Right cardiac atrium (tissue), 5 donors: ENCODE data around the gene MS4A6E. TPM values are rescaled to one million over a fixed set of nuclear protein-coding genes. Genes with fewer than 3 reads are reported as not detected.
"Not testable (repeated sequence)": the region's sequence is repeated elsewhere in the genome, so short reads cannot be mapped to it uniquely, and the experiment has no call there.

Source experiments
- ATAC-seq, 2 donors: fragments of 200-7000 bp; cut with Tn5 transposase; one replicate each; pipeline versions ENCODE4 v1.8.0 to v1.9.1; 2020; ENCODE audit warnings: moderate library complexity in 2 of 2, mild to moderate bottlenecking in 1 of 2
- DNase-seq, 3 donors: peaks; one replicate each; pipeline ENCODE4 v3.0.0-alpha.2; 2020
- H3K27ac ChIP-seq: one replicate; pipeline ENCODE4 v1.5.1; 2013; ENCODE audit warnings: mild to moderate bottlenecking, low read length, control low read depth, moderate library complexity
- H3K27me3 ChIP-seq: one replicate; pipeline ENCODE4 v1.6.1; 2013; ENCODE audit not compliant: control insufficient read depth, insufficient read depth
- H3K4me1 ChIP-seq: one replicate; pipeline ENCODE4 v1.6.1; 2013; ENCODE audit warnings: low read length; ENCODE audit not compliant: control insufficient read depth, insufficient read depth
- H3K4me3 ChIP-seq: one replicate; pipeline ENCODE4 v1.5.1; 2013; ENCODE audit warnings: low read length, control low read depth
- H3K9me3 ChIP-seq: one replicate; pipeline ENCODE4 v1.6.1; 2013; ENCODE audit warnings: low read length; ENCODE audit not compliant: control insufficient read depth
- WGBS: extraction: QIAGEN DNeasy Blood & Tissue Kit; methylation state at CpG from one replicate; pipeline ENCODE4 v1.1.7; 2013; 5-methylcytosine and 5-hydroxymethylcytosine counted together
- intact Hi-C, 4 donors: fragments of 100-400 bp; cut with DNase I; formaldehyde crosslinking; loops; one replicate each; pipeline versions ENCODE4 v1.11.0 to v1.14.0; 2022 to 2023
- polyA plus RNA-seq: library from polyadenylated mRNA; stranded (reverse); fragments of 200-250 nt; gene quantifications from one replicate; pipeline ENCODE4 v1.2.3, GENCODE V29; 2013
- total RNA-seq, 4 donors: library from RNA; stranded (reverse); fragmentation: NEBNext Ultra II Directional; extraction: Animal tissue kit (Norgen Biotek cat#: 25700); gene quantifications; one replicate each; pipeline ENCODE4 v1.2.1, GENCODE V29; 2021
- donor health status: healthy with polysubstance abuse.
- donor health status: DM: no; HTN: yes; CAD: no.
- donor health status: DM: no; HTN: no; CAD: no.
- donor health status: DM: no; HTN: yes; CAD: no; lungs with severe emphysema.
- donor health status: DM: yes; HTN: yes; CAD: no.

Gene MS4A6E
- total and polyA plus RNA-seq, 5 donors: not detected

- ATAC-seq (peak; percentile 51 to 73), DNase-seq (no peak)
- H3K9me3 ChIP-seq: peaks cover 6% of the 10 kb centered on the region
- 47% methylated on average over 7 of the region's 7 CpGs for WGBS
- no peaks in the 10 kb centered on the region for H3K27me3 ChIP-seq
- intact Hi-C loops: loop anchor here in 1 of 4 donors (10.0 kb wide), 1 partner anchor 251 kb away; no protein-coding TSS in a partner anchor
- no peaks in the 10 kb centered on the region for H3K4me1 ChIP-seq
- no peak overlapping the region for H3K4me3 ChIP-seq
- no peak overlapping the region for H3K27ac ChIP-seq
Measured at GRCh38 chr11:60363542-60364470, 36.8 kb downstream of the MS4A6E start.

- DNase-seq, H3K4me3 ChIP-seq, ATAC-seq, H3K27me3 ChIP-seq, H3K9me3 ChIP-seq, H3K4me1 ChIP-seq, H3K27ac ChIP-seq: not testable (repeated sequence)
- WGBS: 90% methylated on average over 15 of the region's 15 CpGs
- intact Hi-C loops: loop anchor here in 1 of 4 donors (10.0 kb wide), 1 partner anchor 248 kb away; no protein-coding TSS in a partner anchor
Measured at GRCh38 chr11:60366262-60366904, 39.3 kb downstream of the MS4A6E start.

GRCh38 chr11:60367009-60367408 is 40.0 kb downstream of the MS4A6E start:
- H3K4me3 ChIP-seq: no peak overlapping the region
- intact Hi-C loops: loop anchor here in 1 of 4 donors (10.0 kb wide), 1 partner anchor 248 kb away; no protein-coding TSS in a partner anchor
- H3K9me3 ChIP-seq: no peaks in the 10 kb centered on the region
- WGBS: 55% methylated on average over 2 of the region's 2 CpGs
- DNase-seq (no peak), ATAC-seq (no peak)
- no peak overlapping the region for H3K27ac ChIP-seq
- no peaks in the 10 kb centered on the region for H3K27me3 ChIP-seq
- H3K4me1 ChIP-seq: no peaks in the 10 kb centered on the region

GRCh38 chr11:60367896-60368295 is 40.8 kb downstream of the MS4A6E start:
- WGBS: 92% methylated on average over 19 of the region's 19 CpGs
- ATAC-seq: no peak
- H3K27ac ChIP-seq: no peak overlapping the region
- H3K9me3 ChIP-seq: no peaks in the 10 kb centered on the region
- no peak for DNase-seq
- no peak overlapping the region for H3K4me3 ChIP-seq
- no peaks in the 10 kb centered on the region for H3K4me1 ChIP-seq
- intact Hi-C loops: loop anchor here in 1 of 4 donors (10.0 kb wide), 1 partner anchor 247 kb away; no protein-coding TSS in a partner anchor
- no peaks in the 10 kb centered on the region for H3K27me3 ChIP-seq

GRCh38 chr11:60370252-60370810 is 43.3 kb downstream of the MS4A6E start:
- H3K4me3 ChIP-seq: no peak overlapping the region
- DNase-seq: no peak
- intact Hi-C loops: no loop called here
- no peak overlapping the region for H3K27ac ChIP-seq
- H3K4me1 ChIP-seq: no peaks in the 10 kb centered on the region
- ATAC-seq: no peak
- no peaks in the 10 kb centered on the region for H3K9me3 ChIP-seq
- H3K27me3 ChIP-seq: no peaks in the 10 kb centered on the region
- 52% methylated on average over 2 of the region's 2 CpGs for WGBS

- Histone ChIP-seq H3K4me3 (no peak overlapping the region), H3K27me3 (no peaks in the 10 kb centered on the region), H3K27ac (peak overlapping the region; percentile 9), H3K9me3 (no peaks in the 10 kb centered on the region), H3K4me1 (no peaks in the 10 kb centered on the region)
- ATAC-seq (no peak), DNase-seq (no peak)
- WGBS: 44% methylated on average over 5 of the region's 5 CpGs
- intact Hi-C loops: no loop called here
Measured at GRCh38 chr11:60370811-60371298, 43.8 kb downstream of the MS4A6E start.

- H3K4me1 ChIP-seq: no peaks in the 10 kb centered on the region
- DNase-seq: no peak
- 70% methylated on average over 3 of the region's 3 CpGs for WGBS
- H3K27me3 ChIP-seq: no peaks in the 10 kb centered on the region
- ATAC-seq: no peak
- H3K27ac ChIP-seq: no peak overlapping the region
- intact Hi-C loops: no loop called here
- no peaks in the 10 kb centered on the region for H3K9me3 ChIP-seq
- no peak overlapping the region for H3K4me3 ChIP-seq
Measured at GRCh38 chr11:60371386-60371785, 44.3 kb downstream of the MS4A6E start.

GRCh38 chr11:60371854-60372253 is 44.8 kb downstream of the MS4A6E start:
- no peak overlapping the region for H3K27ac ChIP-seq
- WGBS: 56% methylated on average over 1 of the region's 1 CpG

GRCh38 chr11:60372767-60373166 is 45.7 kb downstream of the MS4A6E start:
- H3K4me1 ChIP-seq: no peaks in the 10 kb centered on the region
- intact Hi-C loops: no loop called here
- WGBS: 72% methylated on average over 3 of the region's 3 CpGs

More at GRCh38 chr11:60371854-60372253, 44.8 kb downstream of the MS4A6E start:
- Histone ChIP-seq H3K4me1 (no peaks in the 10 kb centered on the region), H3K4me3 (no peak overlapping the region), H3K27me3 (no peaks in the 10 kb centered on the region), H3K9me3 (no peaks in the 10 kb centered on the region)
- no peak for ATAC-seq
- intact Hi-C loops: no loop called here
- no peak for DNase-seq

GRCh38 chr11:60375316-60375715 is 48.3 kb downstream of the MS4A6E start:
- Histone ChIP-seq H3K27ac (no peak overlapping the region), H3K27me3 (no peaks in the 10 kb centered on the region), H3K4me3 (no peak overlapping the region), H3K4me1 (no peaks in the 10 kb centered on the region), H3K9me3 (no peaks in the 10 kb centered on the region)
- DNase-seq (no peak), ATAC-seq (no peak)
- intact Hi-C loops: no loop called here
- 89% methylated on average over 3 of the region's 3 CpGs for WGBS

More at GRCh38 chr11:60372767-60373166, 45.7 kb downstream of the MS4A6E start:
- Histone ChIP-seq H3K27ac (no peak overlapping the region), H3K9me3 (no peaks in the 10 kb centered on the region), H3K4me3 (no peak overlapping the region), H3K27me3 (no peaks in the 10 kb centered on the region)
- ATAC-seq (no peak), DNase-seq (no peak)

- Histone ChIP-seq H3K9me3 (no peaks in the 10 kb centered on the region), H3K27me3 (no peaks in the 10 kb centered on the region), H3K4me3 (no peak overlapping the region), H3K27ac (no peak overlapping the region), H3K4me1 (no peaks in the 10 kb centered on the region)
- 87% methylated on average over 3 of the region's 3 CpGs for WGBS
- intact Hi-C loops: no loop called here
- ATAC-seq (no peak), DNase-seq (no peak)
Measured at GRCh38 chr11:60376601-60377000, 49.5 kb downstream of the MS4A6E start.
